ENCODE measurements around the gene RBM10. TPM values are rescaled to one million over a fixed set of nuclear protein-coding genes. Genes with fewer than 3 reads are reported as not detected.

Gene RBM10
- total and polyA plus RNA-seq, 7 experiments from 2014 or later = 24.6 to 55.6 (median 37.0) TPM

DNA sequence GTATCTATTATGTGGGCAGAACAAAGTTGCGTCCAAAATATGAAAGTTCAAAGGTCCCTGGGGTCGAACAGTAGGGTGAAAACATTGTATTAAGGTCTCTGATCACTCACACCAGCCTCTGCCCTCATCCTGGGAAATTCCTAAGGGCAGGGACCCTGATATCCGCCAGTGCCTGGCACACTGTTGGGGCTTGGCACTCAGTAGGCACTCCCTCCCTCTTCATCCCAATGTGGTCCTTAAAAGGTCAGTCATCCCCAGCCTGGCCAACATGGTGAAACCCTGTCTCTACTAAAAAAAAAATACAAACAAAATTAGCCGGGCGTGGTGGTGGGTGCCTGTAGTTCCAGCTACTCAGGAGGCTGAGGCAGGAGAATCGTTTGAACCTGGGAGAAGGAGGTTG is 6.8 kb upstream of the RBM10 start:
- CTCF ChIA-PET = no interaction called here
- intact Hi-C loops (cut with micrococcal nuclease) = no loop called here
- POLR2A ChIA-PET = no interaction called here

DNA sequence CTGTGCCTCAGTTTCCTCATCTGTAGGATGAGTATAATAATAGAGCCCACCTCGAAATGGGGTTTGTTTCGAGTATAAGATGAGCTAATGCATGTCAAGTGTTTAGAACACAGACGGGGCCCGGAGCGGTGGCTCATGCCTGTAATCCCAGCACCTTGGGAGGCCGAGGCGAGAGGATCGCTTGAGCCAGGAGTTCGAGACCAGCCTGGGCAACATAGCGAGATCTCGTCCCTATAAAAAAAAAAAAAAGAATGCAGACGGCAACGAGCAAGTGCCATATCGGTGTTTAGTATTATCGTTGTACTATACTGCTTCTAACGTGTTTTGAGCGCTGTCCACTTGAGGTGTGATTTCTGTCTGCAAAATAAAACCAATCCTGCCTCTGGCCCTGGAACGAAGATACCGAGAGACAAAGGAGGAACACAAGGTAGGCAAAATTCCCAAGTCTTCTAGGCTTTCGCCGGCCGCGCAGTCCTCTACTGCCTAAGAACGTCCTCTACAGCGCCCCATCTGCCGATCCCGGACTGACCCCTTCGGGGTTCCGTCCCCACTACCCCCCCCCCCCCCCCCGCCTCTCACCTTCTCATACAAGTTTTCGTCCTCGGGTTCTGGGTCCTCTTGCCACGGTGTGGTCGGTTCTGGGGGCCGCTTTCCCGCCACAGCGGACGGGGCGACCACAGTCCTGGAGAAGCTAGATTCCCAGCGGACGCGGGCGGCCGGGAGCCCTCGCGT is 961 bp upstream of the RBM10 start:
- intact Hi-C loops (cut with micrococcal nuclease) = loop anchor here (1.0 to 10.0 kb wide), 10 partner anchors 15 to 881 kb away; partner anchors contain the start of genes RP2 (in 2 of the 2), ZNF674 (in 2 of the 2), CDK16 (in 1 of the 2) and USP11 (in 1 of the 2)
- no peak for DNase-seq
- ChIA-PET CTCF (interaction anchor here (1.2 to 1.8 kb wide), 2 partner anchors 16 to 47 kb away, joined by 3 to 4 read pairs; no protein-coding TSS in a partner anchor), POLR2A (interaction anchor here (1.2 to 2.8 kb wide), 10 partner anchors 9 to 877 kb away, joined by 3 to 33 read pairs (median 4); partner anchors contain the start of genes CDK16 and USP11)
- Mint-ChIP-seq H3K27me3 (no peaks in the 10 kb centered on the region), H3K36me3 (peaks cover 0 to 31% (median 28%) of the 10 kb centered on the region in 5 donors), H3K4me3 (peak overlapping the region; percentile 92 to 99 (median 96)), H3K27ac (peak overlapping the region; percentile 93 to 99 (median 96)), H3K9me3 (peaks cover 0 to 6% (median 0%) of the 10 kb centered on the region in 11 donors), H3K4me1 (peaks cover 6 to 42% (median 26%) of the 10 kb centered on the region in 7 donors)
- peaks cover 0 to 25% (median 0%) of the 10 kb centered on the region in 3 experiments for H3K36me3 ChIP-seq (ENCODE audit: control insufficient read depth in 2 of 3, insufficient read depth in 3 of 3, low read length in 3 of 3)
- H3K4me1 ChIP-seq (ENCODE audit: control insufficient read depth in 2 of 2, insufficient read depth in 2 of 2, low read length in 2 of 2) = peaks cover 6 to 12% of the 10 kb centered on the region in 2 donors
- peak overlapping the region; percentile 77 for H3K4me3 ChIP-seq (ENCODE audit: low read length)
- H3K27ac ChIP-seq (ENCODE audit: low read depth, low read length) = peak overlapping the region; percentile 94
- peak; percentile 10 for ATAC-seq
- H3K27me3 ChIP-seq (ENCODE audit: control insufficient read depth in 2 of 2, insufficient read depth in 2 of 2, low read length in 2 of 2) = no peaks in the 10 kb centered on the region
- H3K9me3 ChIP-seq (ENCODE audit: control insufficient read depth in 2 of 3, low read length in 3 of 3) = no peaks in the 10 kb centered on the region

More for the DNA sequence above, 6.8 kb upstream of the RBM10 start:
- Histone ChIP-seq H3K9me3 (ENCODE audit: control insufficient read depth in 2 of 3, low read length in 3 of 3) (no peaks in the 10 kb centered on the region), H3K4me1 (ENCODE audit: control insufficient read depth in 2 of 2, insufficient read depth in 2 of 2, low read length in 2 of 2) (no peaks in the 10 kb centered on the region), H3K4me3 (ENCODE audit: low read length) (no peak overlapping the region), H3K27me3 (ENCODE audit: control insufficient read depth in 2 of 2, insufficient read depth in 2 of 2, low read length in 2 of 2) (no peaks in the 10 kb centered on the region), H3K36me3 (ENCODE audit: control insufficient read depth in 2 of 3, insufficient read depth in 3 of 3, low read length in 3 of 3) (peaks cover 0 to 15% (median 0%) of the 10 kb centered on the region in 3 experiments), H3K27ac (ENCODE audit: low read depth, low read length) (no peak overlapping the region)
- Mint-ChIP-seq H3K4me1 (peaks cover 2 to 16% (median 10%) of the 10 kb centered on the region in 7 donors), H3K4me3 (no peak overlapping the region), H3K27me3 (no peaks in the 10 kb centered on the region), H3K36me3 (peaks cover 0 to 18% (median 11%) of the 10 kb centered on the region in 5 donors), H3K9me3 (peaks cover 0 to 1% (median 0%) of the 10 kb centered on the region in 11 donors), H3K27ac (no peak overlapping the region)
- DNase-seq (no peak), ATAC-seq (no peak)

DNA sequence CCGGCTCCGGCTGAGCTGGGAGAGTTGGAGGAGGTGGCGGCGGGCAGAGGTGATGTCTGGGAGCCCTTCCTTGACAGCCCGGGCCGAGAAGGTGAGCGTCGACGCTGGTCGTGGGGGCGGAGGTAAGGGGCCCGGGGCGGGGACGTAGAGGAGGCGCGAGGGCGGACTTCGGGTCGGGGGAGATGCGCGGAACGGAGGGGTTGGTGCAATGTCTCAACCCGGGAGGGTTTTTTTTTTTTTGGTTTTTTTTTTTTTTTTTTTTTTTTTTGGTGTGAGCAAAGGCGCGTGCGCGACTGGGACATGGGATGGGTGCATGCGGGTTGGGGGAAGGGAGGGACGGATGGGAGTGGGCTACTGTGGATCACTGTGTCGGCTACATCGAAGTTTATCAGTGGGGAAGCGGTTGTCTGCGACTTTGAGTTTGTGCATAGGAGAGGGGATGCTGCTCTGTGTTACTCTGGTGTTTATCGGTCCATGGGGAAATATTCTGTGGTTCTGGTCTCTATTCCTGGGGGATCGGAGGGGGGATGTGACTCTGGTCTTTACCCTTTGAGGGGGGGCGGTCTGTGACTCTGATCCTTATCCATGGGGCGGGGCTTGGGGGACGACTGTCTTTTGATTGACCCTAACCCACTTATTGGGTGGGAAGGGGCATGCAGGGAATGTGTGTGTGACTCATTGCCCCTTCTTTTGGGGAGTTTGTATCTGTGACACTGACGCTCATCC is 537 bp downstream of the RBM10 start:
- peak overlapping the region; percentile 93 to 99 (median 96) for H3K27ac Mint-ChIP-seq
- Histone ChIP-seq H3K4me1 (ENCODE audit: control insufficient read depth in 2 of 2, insufficient read depth in 2 of 2, low read length in 2 of 2) (peaks cover 6 to 12% of the 10 kb centered on the region in 2 donors), H3K9me3 (ENCODE audit: control insufficient read depth in 2 of 3, low read length in 3 of 3) (no peaks in the 10 kb centered on the region), H3K27me3 (ENCODE audit: control insufficient read depth in 2 of 2, insufficient read depth in 2 of 2, low read length in 2 of 2) (no peaks in the 10 kb centered on the region), H3K4me3 (ENCODE audit: low read length) (peak overlapping the region; percentile 77), H3K36me3 (ENCODE audit: control insufficient read depth in 2 of 3, insufficient read depth in 3 of 3, low read length in 3 of 3) (peaks cover 0 to 21% (median 0%) of the 10 kb centered on the region in 3 experiments), H3K27ac (ENCODE audit: low read depth, low read length) (peak overlapping the region; percentile 94)
- peak in 2 of 9 donors; percentile 39 to 40 for DNase-seq
- H3K27me3 Mint-ChIP-seq = no peaks in the 10 kb centered on the region
- H3K4me3 Mint-ChIP-seq = peak overlapping the region; percentile 92 to 99 (median 96)
- peak; percentile 15 for ATAC-seq
- ChIA-PET CTCF (interaction anchor here (0.6 to 1.8 kb wide), 4 partner anchors 16 to 213 kb away, joined by 3 to 4 read pairs (median 3); no protein-coding TSS in a partner anchor), POLR2A (interaction anchor here (0.8 to 2.8 kb wide), 12 partner anchors 11 to 1812 kb away, joined by 3 to 33 read pairs (median 3); partner anchors contain the start of genes CDK16, ELK1, OTUD5 and USP11)
- peaks cover 0 to 6% (median 0%) of the 10 kb centered on the region in 11 donors for H3K9me3 Mint-ChIP-seq
- peaks cover 0 to 33% (median 26%) of the 10 kb centered on the region in 5 donors for H3K36me3 Mint-ChIP-seq
- intact Hi-C loops (cut with micrococcal nuclease) = loop anchor here (1.0 to 10.0 kb wide), 12 partner anchors 16 to 879 kb away; partner anchors contain the start of genes RP2 (in 2 of the 2), UXT (in 2 of the 2), ZNF674 (in 2 of the 2) and CDK16 (in 1 of the 2)
- peaks cover 3 to 41% (median 26%) of the 10 kb centered on the region in 7 donors for H3K4me1 Mint-ChIP-seq

DNA sequence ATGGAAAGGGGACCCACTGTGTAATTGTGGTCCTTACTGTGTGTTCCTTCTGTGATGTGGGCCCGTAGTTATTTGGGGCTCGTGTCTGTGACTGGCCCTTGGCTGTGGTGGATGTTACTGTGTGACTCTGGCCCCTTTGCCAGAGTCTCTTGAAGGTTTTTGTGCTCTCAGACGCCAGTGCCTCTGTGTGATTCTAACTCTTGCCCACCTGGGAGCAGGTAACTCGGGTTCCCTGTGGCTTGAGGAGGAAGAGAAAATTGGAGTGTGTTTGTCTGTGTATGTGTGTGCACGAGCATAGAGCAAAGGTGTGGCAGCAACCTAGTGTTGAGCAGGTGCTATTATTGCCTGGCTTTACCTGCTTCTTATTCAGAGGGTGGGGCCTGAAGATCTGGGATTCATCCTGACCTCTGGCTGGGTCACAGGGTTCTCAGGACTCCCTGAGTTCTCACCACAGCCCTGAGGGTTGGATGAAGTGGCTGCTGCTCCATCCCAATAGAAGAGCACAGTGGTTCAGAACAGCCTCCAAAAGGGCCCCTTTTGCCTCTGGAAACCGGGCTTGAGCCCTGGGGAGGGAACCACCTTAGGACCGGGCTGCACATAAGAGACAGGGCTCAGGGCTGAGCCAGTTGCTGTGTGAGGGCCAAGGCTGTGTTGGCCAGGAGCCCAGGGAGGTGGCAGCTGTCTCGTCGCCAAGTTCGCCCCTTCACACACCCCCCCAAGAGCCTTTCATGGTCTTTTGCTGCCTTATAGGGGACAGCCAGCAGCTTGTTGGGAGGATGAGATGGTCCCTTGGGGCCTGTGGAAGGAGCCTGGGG is 1.3 kb downstream of the RBM10 start:
- Mint-ChIP-seq H3K27ac (peak overlapping the region; percentile 93 to 99 (median 96)), H3K9me3 (peaks cover 0 to 6% (median 0%) of the 10 kb centered on the region in 11 donors), H3K4me3 (peak overlapping the region; percentile 92 to 99 (median 96)), H3K27me3 (no peaks in the 10 kb centered on the region), H3K36me3 (peaks cover 0 to 31% (median 23%) of the 10 kb centered on the region in 5 donors), H3K4me1 (peaks cover 0 to 39% (median 25%) of the 10 kb centered on the region in 7 donors)
- H3K27ac ChIP-seq (ENCODE audit: low read depth, low read length) = peak overlapping the region; percentile 94
- CTCF ChIA-PET = no interaction called here
- intact Hi-C loops (cut with micrococcal nuclease) = loop anchor here (5.0 to 10.0 kb wide), 3 partner anchors 602 to 878 kb away; partner anchors contain the start of gene ZNF674 (in 2 of the 2)
- DNase-seq = no peak
- peaks cover 6 to 12% of the 10 kb centered on the region in 2 donors for H3K4me1 ChIP-seq (ENCODE audit: control insufficient read depth in 2 of 2, insufficient read depth in 2 of 2, low read length in 2 of 2)
- H3K4me3 ChIP-seq (ENCODE audit: low read length) = peak overlapping the region; percentile 77
- peaks cover 0 to 21% (median 0%) of the 10 kb centered on the region in 3 experiments for H3K36me3 ChIP-seq (ENCODE audit: control insufficient read depth in 2 of 3, insufficient read depth in 3 of 3, low read length in 3 of 3)
- POLR2A ChIA-PET = interaction anchor here (0.6 kb wide), 1 partner anchor 10 kb away, joined by 3 read pairs; no protein-coding TSS in a partner anchor
- no peaks in the 10 kb centered on the region for H3K27me3 ChIP-seq (ENCODE audit: control insufficient read depth in 2 of 2, insufficient read depth in 2 of 2, low read length in 2 of 2)
- ATAC-seq = no peak
- no peaks in the 10 kb centered on the region for H3K9me3 ChIP-seq (ENCODE audit: control insufficient read depth in 2 of 3, low read length in 3 of 3)

DNA sequence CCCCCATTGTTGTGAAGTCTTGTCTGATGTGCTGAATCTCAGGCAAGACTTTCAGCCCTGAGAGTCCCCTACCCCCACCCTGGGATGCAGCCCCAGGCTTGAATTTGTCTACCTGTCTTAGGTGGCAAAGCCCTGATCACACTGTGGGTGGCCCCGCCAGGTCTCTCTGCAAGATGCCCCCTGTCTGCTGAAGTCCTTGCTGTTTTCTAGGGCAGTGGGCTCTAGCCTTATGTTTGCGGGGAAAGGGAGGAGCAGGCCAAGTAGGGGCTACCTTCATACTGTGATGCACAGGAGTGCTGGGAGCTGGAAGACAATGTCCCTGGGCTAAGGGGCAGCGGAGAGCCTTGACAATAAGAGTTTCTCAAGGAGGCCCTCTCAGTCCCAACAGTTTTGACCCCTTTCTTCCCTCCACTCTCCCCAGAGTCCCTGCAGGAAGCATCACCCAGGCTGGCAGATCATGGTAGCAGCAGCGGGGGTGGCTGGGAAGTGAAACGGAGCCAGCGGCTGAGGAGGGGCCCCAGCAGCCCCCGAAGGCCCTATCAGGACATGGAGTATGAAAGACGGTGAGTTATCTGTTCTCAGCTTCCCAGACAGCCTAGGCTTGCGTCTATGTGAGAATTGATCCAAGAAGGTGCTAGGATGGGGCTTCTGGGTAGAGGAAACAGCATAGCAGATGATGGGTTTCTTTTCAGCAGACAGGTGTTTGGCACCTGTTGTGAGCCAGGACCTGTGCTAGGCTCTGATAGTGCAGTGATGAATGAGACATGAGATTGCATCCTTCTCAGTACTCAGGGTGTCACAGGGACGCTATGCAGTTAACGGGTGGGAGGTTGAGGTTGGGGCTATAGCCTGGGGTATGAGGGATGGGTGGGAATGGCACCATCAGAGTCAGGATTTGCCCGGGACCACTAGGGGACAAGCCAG is 2.2 kb downstream of the RBM10 start:
- Mint-ChIP-seq H3K4me3 (peak overlapping the region; percentile 10 to 99 (median 28)), H3K9me3 (peaks cover 0 to 6% (median 0%) of the 10 kb centered on the region in 11 donors), H3K4me1 (peaks cover 0 to 39% (median 25%) of the 10 kb centered on the region in 7 donors), H3K27me3 (no peaks in the 10 kb centered on the region), H3K27ac (peak overlapping the region in 1 of 9 donors; percentile 86), H3K36me3 (peaks cover 0 to 29% (median 23%) of the 10 kb centered on the region in 5 donors)
- ChIA-PET CTCF (no interaction called here), POLR2A (interaction anchor here (0.6 kb wide), 1 partner anchor 9 kb away, joined by 3 read pairs; no protein-coding TSS in a partner anchor)
- Histone ChIP-seq H3K27me3 (ENCODE audit: control insufficient read depth in 2 of 2, insufficient read depth in 2 of 2, low read length in 2 of 2) (no peaks in the 10 kb centered on the region), H3K27ac (ENCODE audit: low read depth, low read length) (peak overlapping the region; percentile 94), H3K36me3 (ENCODE audit: control insufficient read depth in 2 of 3, insufficient read depth in 3 of 3, low read length in 3 of 3) (peaks cover 0 to 16% (median 0%) of the 10 kb centered on the region in 3 experiments), H3K4me1 (ENCODE audit: control insufficient read depth in 2 of 2, insufficient read depth in 2 of 2, low read length in 2 of 2) (peaks cover 6 to 12% of the 10 kb centered on the region in 2 donors), H3K4me3 (ENCODE audit: low read length) (no peak overlapping the region), H3K9me3 (ENCODE audit: control insufficient read depth in 2 of 3, low read length in 3 of 3) (no peaks in the 10 kb centered on the region)
- ATAC-seq = no peak
- intact Hi-C loops (cut with micrococcal nuclease) = loop anchor here (5.0 to 10.0 kb wide), 3 partner anchors 602 to 878 kb away; partner anchors contain the start of gene ZNF674 (in 2 of the 2)
- no peak for DNase-seq

All from naive thymus-derived CD4-positive, alpha-beta T cell (primary cell).